IMR-90 (cell line): ENCODE measurements around the gene CDKN3. TPM values are rescaled to one million over a fixed set of nuclear protein-coding genes. Genes with fewer than 3 reads are reported as not detected.

Experiments
- ATAC-seq: fragments of 200-7000 bp; cut with Tn5 transposase; 2 replicates; pipeline ENCODE4 v1.9.1; 2020; ENCODE audit warnings: low read depth, mild to moderate bottlenecking, moderate library complexity
- BruUV-seq: library from RNA; stranded (reverse); fragments of 400-500 nt; replicated peaks from 2 replicates; lab custom pipeline; 2021; lab: Mats Ljungman, UMichigan
- CTCF ChIA-PET: fragments of 300-600 bp; formaldehyde crosslinking; extraction: SDS; loops from one replicate; lab custom pipeline; 2021; ENCODE audit warnings: antibody characterized with exemption; lab: Yijun Ruan, JAX
- POLR2A ChIA-PET: fragments of 300-600 bp; sonication (Branson Sonifier 250); formaldehyde crosslinking; loops from one replicate; lab custom pipeline; 2022; ENCODE audit warnings: antibody characterized with exemption; ENCODE audit not compliant: unreplicated experiment; lab: Charles Lee
- DNase-seq: peaks from one replicate; pipeline ENCODE4 v3.0.0; 2013
- H2AFZ ChIP-seq: replicated peaks from 2 replicates; pipeline ENCODE3; 2013; ENCODE audit warnings: low read length, mild to moderate bottlenecking; ENCODE audit not compliant: poor library complexity
- H2AK5ac ChIP-seq: 2 replicates; pipeline ENCODE4 v1.6.1; 2013; ENCODE audit warnings: low read depth, low read length, inconsistent platforms
- H2AK9ac ChIP-seq: replicated peaks from 2 replicates; pipeline ENCODE3; 2013; ENCODE audit warnings: mild to moderate bottlenecking, low read depth, low read length, moderate library complexity; ENCODE audit not compliant: poor library complexity
- H2BK120ac ChIP-seq: 2 replicates; pipeline ENCODE4 v1.6.1; 2013; ENCODE audit warnings: low read depth, low read length, inconsistent platforms
- H2BK15ac ChIP-seq: 3 replicates; pipeline ENCODE4 v1.6.1; 2013; ENCODE audit warnings: low read depth, low read length, inconsistent platforms
- H2BK20ac ChIP-seq: 2 replicates; pipeline ENCODE4 v1.6.1; 2013; ENCODE audit warnings: low read depth, mild to moderate bottlenecking, inconsistent platforms, low read length, moderate library complexity
- H2BK5ac ChIP-seq: 2 replicates; pipeline ENCODE4 v1.6.1; 2013; ENCODE audit warnings: mild to moderate bottlenecking, low read depth, low read length, inconsistent platforms; ENCODE audit not compliant: poor library complexity, severe bottlenecking
- H3K14ac ChIP-seq: replicated peaks from 2 replicates; pipeline ENCODE4 v1.6.1; 2013; ENCODE audit warnings: low read depth, low read length, inconsistent platforms
- H3K18ac ChIP-seq: 2 replicates; pipeline ENCODE4 v1.6.1; 2013; ENCODE audit warnings: low read depth, low read length, control low read depth
- H3K23ac ChIP-seq: 2 replicates; pipeline ENCODE4 v1.6.1; 2013; ENCODE audit warnings: low read depth, low read length, inconsistent platforms
- H3K27ac ChIP-seq: 2 replicates; pipeline ENCODE4 v1.5.1; 2013; ENCODE audit warnings: mild to moderate bottlenecking, control low read depth, low read length; ENCODE audit not compliant: insufficient read depth
- H3K27me3 ChIP-seq: 2 replicates; pipeline ENCODE4 v1.6.1; 2013; ENCODE audit warnings: low read length; ENCODE audit not compliant: control insufficient read depth, insufficient read depth
- H3K36me3 ChIP-seq: 2 replicates; pipeline ENCODE4 v1.6.1; 2013; ENCODE audit warnings: low read length, mixed read lengths; ENCODE audit not compliant: control insufficient read depth, insufficient read depth
- H3K4ac ChIP-seq: 2 replicates; pipeline ENCODE4 v1.6.1; 2013; ENCODE audit warnings: low read depth, low read length, inconsistent platforms
- H3K4me1 ChIP-seq: 2 replicates; pipeline ENCODE4 v1.6.1; 2013; ENCODE audit warnings: low read length, mixed read lengths; ENCODE audit not compliant: control insufficient read depth, insufficient read depth
- H3K4me2 ChIP-seq: 2 replicates; pipeline ENCODE4 v1.6.1; 2013; ENCODE audit warnings: low read depth, mild to moderate bottlenecking, control low read depth, low read length, moderate library complexity
- H3K4me3 ChIP-seq: 2 replicates; pipeline ENCODE4 v1.5.1; 2013; ENCODE audit warnings: low read depth, mild to moderate bottlenecking, control low read depth, low read length, moderate library complexity; ENCODE audit not compliant: insufficient read depth
- H3K56ac ChIP-seq: 2 replicates; pipeline ENCODE4 v1.6.1; 2013; ENCODE audit warnings: low read length, inconsistent platforms; ENCODE audit not compliant: insufficient read depth; ENCODE audit errors: extremely low read depth
- H3K79me1 ChIP-seq, 2 experiments: 2 replicates each; pipeline ENCODE4 v1.6.1; 2013; ENCODE audit warnings: low read length in 2 of 2, inconsistent platforms in 1 of 2, low read depth in 1 of 2
- H3K9ac ChIP-seq: 2 replicates; pipeline ENCODE4 v1.6.1; 2013; ENCODE audit warnings: low read depth, low read length, control low read depth
- H3K9me1 ChIP-seq: 2 replicates; pipeline ENCODE4 v1.6.1; 2013; ENCODE audit warnings: low read length, inconsistent platforms; ENCODE audit not compliant: insufficient read depth
- H3K9me3 ChIP-seq: 2 replicates; pipeline ENCODE4 v1.6.1; 2013; ENCODE audit warnings: low read length; ENCODE audit not compliant: control insufficient read depth, insufficient read depth
- H4K20me1 ChIP-seq: 2 replicates; pipeline ENCODE4 v1.6.1; 2013; ENCODE audit warnings: low read length, inconsistent platforms; ENCODE audit not compliant: insufficient read depth
- H4K5ac ChIP-seq: 2 replicates; pipeline ENCODE4 v1.6.1; 2013; ENCODE audit warnings: mild to moderate bottlenecking, low read depth, low read length, control low read depth
- H4K8ac ChIP-seq, 2 experiments: 2 replicates each; pipeline ENCODE4 v1.6.1; 2013; ENCODE audit warnings: low read depth in 2 of 2, low read length in 2 of 2, control low read depth in 1 of 2, inconsistent platforms in 1 of 2
- H4K91ac ChIP-seq: 2 replicates; pipeline ENCODE4 v1.6.1; 2013; ENCODE audit warnings: low read depth, low read length, inconsistent platforms; ENCODE audit not compliant: insufficient read depth
- BHLHE40 ChIP-seq: fragments of 150-350 bp; IDR thresholded peaks from 2 replicates; pipeline ENCODE4 v1.6.1; 2016; ENCODE audit warnings: mild to moderate bottlenecking, low read depth, low read length
- ELK1 ChIP-seq: fragments of 150-350 bp; IDR thresholded peaks from 2 replicates; pipeline ENCODE4 v1.6.1; 2016; ENCODE audit warnings: low read depth, mild to moderate bottlenecking, low read length, moderate library complexity, borderline replicate concordance
- MAZ ChIP-seq: IDR thresholded peaks from 2 replicates; pipeline ENCODE4 v1.6.1; 2012; ENCODE audit warnings: low read depth, mild to moderate bottlenecking, low read length, improper control_type of control experiment, moderate library complexity, borderline replicate concordance
- MXI1 ChIP-seq: IDR thresholded peaks from 2 replicates; pipeline ENCODE4 v1.6.1; 2012; ENCODE audit warnings: low read depth, mild to moderate bottlenecking, low read length, moderate library complexity, borderline replicate concordance
- RFX5 ChIP-seq: IDR thresholded peaks from 2 replicates; pipeline ENCODE4 v1.8.0; 2012; ENCODE audit warnings: low read depth, mild to moderate bottlenecking, low read length, moderate library complexity
- SMC3 ChIP-seq: fragments of 150-350 bp; IDR thresholded peaks from 2 replicates; pipeline ENCODE4 v1.6.1; 2016; ENCODE audit warnings: low read depth, mild to moderate bottlenecking, antibody characterized with exemption, low read length, moderate library complexity
- WGBS, 2 experiments: methylation state at CpG; one replicate each; pipeline versions ENCODE4 v1.1.5 to v1.1.7; 2013; ENCODE audit warnings: missing lambda C conversion rate in 2 of 2; ENCODE audit not compliant: insufficient read length in 1 of 2; ENCODE audit errors: extremely low coverage in 2 of 2; 5-methylcytosine and 5-hydroxymethylcytosine counted together
- dilution Hi-C: fragments of 300-500 bp; cut with HindIII; formaldehyde crosslinking; loops from one replicate; pipeline ENCODE4 v1.14.3; 2018; ENCODE audit warnings: low sequenced_read_pairs; ENCODE audit not compliant: unreplicated experiment
- in situ Hi-C: fragments of 300-500 bp; cut with MboI; formaldehyde crosslinking; loops from 3 replicates; pipeline ENCODE4 v1.14.3; 2019; ENCODE audit warnings: low sequenced_read_pairs, inconsistent platforms, mixed read lengths
- intact Hi-C: fragments of 100-400 bp; cut with micrococcal nuclease; formaldehyde crosslinking; loops from 2 replicates; pipeline ENCODE4 v1.10.0; 2022
- polyA plus RNA-seq, 3 experiments: library from polyadenylated mRNA; depleted of rRNA; stranded (reverse); fragments of >200 nt; gene quantifications; 2 replicates each; pipeline ENCODE4 v1.2.3, GENCODE V29; 2012; ENCODE audit warnings: low replicate concordance in 1 of 3
- total RNA-seq: library from RNA; depleted of rRNA; stranded (reverse); fragments of >200 nt; gene quantifications from 2 replicates; pipeline ENCODE4 v1.2.3, GENCODE V29; 2012
- TF ChIP-seq, protein P1 (sequence below): conservative IDR thresholded peaks from 2 replicates; pipeline ENCODE4 v1.5.1; 2012; ENCODE audit warnings: mild to moderate bottlenecking, low read depth, low read length, improper control_type of control experiment

Gene CDKN3
- total and polyA plus RNA-seq, 2 of the 4 experiments (the other 2 are of a cell fraction), result 38.9 to 48.9 TPM

GRCh38 chr14:54368291-54368690 is 28.5 kb upstream of the CDKN3 start:
- POLR2A ChIA-PET, result no interaction called here
- Histone ChIP-seq H2AK9ac (no peak overlapping the region), H3K9me3 (no peaks in the 10 kb centered on the region), H2BK5ac (no peak overlapping the region), H3K4me2 (no peak overlapping the region), H3K36me3 (no peaks in the 10 kb centered on the region), H3K4me3 (no peak overlapping the region), H4K20me1 (no peaks in the 10 kb centered on the region), H4K5ac (no peak overlapping the region), H3K27ac (no peak overlapping the region), H2BK120ac (no peak overlapping the region), H2BK20ac (no peak overlapping the region), H3K23ac (no peak overlapping the region), H3K4ac (no peak overlapping the region), H3K14ac (no peak overlapping the region), H3K79me1 (no peaks in the 10 kb centered on the region), H2AFZ (no peak overlapping the region), H3K27me3 (peaks cover 1% of the 10 kb centered on the region; the same call in 1 of the 2 replicates), H3K4me1 (peaks cover 5% of the 10 kb centered on the region; the same call in 1 of the 2 replicates), H4K91ac (no peak overlapping the region), H3K18ac (no peak overlapping the region), H3K9me1 (no peaks in the 10 kb centered on the region; the same call in 1 of the 2 replicates), H2BK15ac (no peak overlapping the region), H4K8ac (no peak overlapping the region), H3K56ac (no peak overlapping the region), H2AK5ac (no peak overlapping the region), H3K9ac (no peak overlapping the region)
- intact Hi-C loops (loop anchor here (5.0 kb wide), 4 partner anchors 74 to 439 kb away; partner anchors contain the start of genes CNIH1 and SAMD4A), in situ Hi-C loops (no loop called here), dilution Hi-C loops (no loop called here)
- CTCF ChIA-PET, result no interaction called here
- TF ChIP-seq ELK1 (no peak), SMC3 (no peak), RFX5 (no peak), BHLHE40 (no peak), MXI1 (no peak), MAZ (no peak)
- TF ChIP-seq, protein P1, sequence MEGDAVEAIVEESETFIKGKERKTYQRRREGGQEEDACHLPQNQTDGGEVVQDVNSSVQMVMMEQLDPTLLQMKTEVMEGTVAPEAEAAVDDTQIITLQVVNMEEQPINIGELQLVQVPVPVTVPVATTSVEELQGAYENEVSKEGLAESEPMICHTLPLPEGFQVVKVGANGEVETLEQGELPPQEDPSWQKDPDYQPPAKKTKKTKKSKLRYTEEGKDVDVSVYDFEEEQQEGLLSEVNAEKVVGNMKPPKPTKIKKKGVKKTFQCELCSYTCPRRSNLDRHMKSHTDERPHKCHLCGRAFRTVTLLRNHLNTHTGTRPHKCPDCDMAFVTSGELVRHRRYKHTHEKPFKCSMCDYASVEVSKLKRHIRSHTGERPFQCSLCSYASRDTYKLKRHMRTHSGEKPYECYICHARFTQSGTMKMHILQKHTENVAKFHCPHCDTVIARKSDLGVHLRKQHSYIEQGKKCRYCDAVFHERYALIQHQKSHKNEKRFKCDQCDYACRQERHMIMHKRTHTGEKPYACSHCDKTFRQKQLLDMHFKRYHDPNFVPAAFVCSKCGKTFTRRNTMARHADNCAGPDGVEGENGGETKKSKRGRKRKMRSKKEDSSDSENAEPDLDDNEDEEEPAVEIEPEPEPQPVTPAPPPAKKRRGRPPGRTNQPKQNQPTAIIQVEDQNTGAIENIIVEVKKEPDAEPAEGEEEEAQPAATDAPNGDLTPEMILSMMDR, result no peak
- BruUV-seq, result no TSS peak
- WGBS, 2 experiments, result no CpG with 5 or more reads among the region's 4 CpGs
- DNase-seq, result no peak
- ATAC-seq, result no peak
